Calu3 (cell line): ENCODE data around the gene RAB40C. TPM values are rescaled to one million over a fixed set of nuclear protein-coding genes. Genes with fewer than 3 reads are reported as not detected.
A peak's percentile ranks its signal among the peaks of the same experiment; 100 is the strongest.

Experiments
- BruUV-seq: library from RNA; stranded (reverse); fragments of 400-500 nt; replicated peaks from 2 replicates; lab custom pipeline; 2021; lab: Mats Ljungman, UMichigan
- CTCF ChIA-PET: fragments of 300-600 bp; sonication (Branson Sonifier 250); formaldehyde crosslinking; loops from one replicate; lab custom pipeline; 2022; ENCODE audit warnings: antibody characterized with exemption; lab: Charles Lee
- DNase-seq: peaks from one replicate; pipeline ENCODE4 v3.0.0; 2022
- H3K27ac Mint-ChIP-seq: one replicate; pipeline ENCODE4 v1.8.0; 2022; ENCODE audit warnings: mixed read lengths; ENCODE audit not compliant: unreplicated experiment
- H3K27me3 Mint-ChIP-seq: one replicate; pipeline ENCODE4 v1.8.0; 2022; ENCODE audit warnings: mixed read lengths; ENCODE audit not compliant: unreplicated experiment
- H3K36me3 Mint-ChIP-seq: one replicate; pipeline ENCODE4 v1.8.0; 2022; ENCODE audit warnings: mild to moderate bottlenecking, moderate library complexity, mixed read lengths; ENCODE audit not compliant: insufficient read depth, unreplicated experiment
- H3K4me1 Mint-ChIP-seq: one replicate; pipeline ENCODE4 v1.8.0; 2022; ENCODE audit warnings: mild to moderate bottlenecking, low read depth, mixed read lengths; ENCODE audit not compliant: unreplicated experiment
- H3K4me3 Mint-ChIP-seq: one replicate; pipeline ENCODE4 v1.8.0; 2022; ENCODE audit warnings: mild to moderate bottlenecking, low read depth, moderate library complexity, mixed read lengths; ENCODE audit not compliant: unreplicated experiment
- H3K9me3 Mint-ChIP-seq: one replicate; pipeline ENCODE4 v1.8.0; 2022; ENCODE audit warnings: low read depth, mixed read lengths; ENCODE audit not compliant: unreplicated experiment
- CTCF ChIP-seq: fragments of 200-600 bp; IDR thresholded peaks from one replicate; pipeline ENCODE4 v1.8.0; 2022; ENCODE audit warnings: antibody characterized with exemption; ENCODE audit not compliant: unreplicated experiment
- intact Hi-C: fragments of 100-400 bp; cut with micrococcal nuclease; formaldehyde crosslinking; loops from one replicate; pipeline ENCODE4 v1.10.0; 2022; ENCODE audit not compliant: unreplicated experiment
- total RNA-seq: library from RNA; stranded (reverse); gene quantifications from 2 replicates; pipeline ENCODE4 v1.2.3, GENCODE V29; 2022

Gene RAB40C
- total RNA-seq, 1 experiment from 2014 or later, result 35.6 TPM

DNA sequence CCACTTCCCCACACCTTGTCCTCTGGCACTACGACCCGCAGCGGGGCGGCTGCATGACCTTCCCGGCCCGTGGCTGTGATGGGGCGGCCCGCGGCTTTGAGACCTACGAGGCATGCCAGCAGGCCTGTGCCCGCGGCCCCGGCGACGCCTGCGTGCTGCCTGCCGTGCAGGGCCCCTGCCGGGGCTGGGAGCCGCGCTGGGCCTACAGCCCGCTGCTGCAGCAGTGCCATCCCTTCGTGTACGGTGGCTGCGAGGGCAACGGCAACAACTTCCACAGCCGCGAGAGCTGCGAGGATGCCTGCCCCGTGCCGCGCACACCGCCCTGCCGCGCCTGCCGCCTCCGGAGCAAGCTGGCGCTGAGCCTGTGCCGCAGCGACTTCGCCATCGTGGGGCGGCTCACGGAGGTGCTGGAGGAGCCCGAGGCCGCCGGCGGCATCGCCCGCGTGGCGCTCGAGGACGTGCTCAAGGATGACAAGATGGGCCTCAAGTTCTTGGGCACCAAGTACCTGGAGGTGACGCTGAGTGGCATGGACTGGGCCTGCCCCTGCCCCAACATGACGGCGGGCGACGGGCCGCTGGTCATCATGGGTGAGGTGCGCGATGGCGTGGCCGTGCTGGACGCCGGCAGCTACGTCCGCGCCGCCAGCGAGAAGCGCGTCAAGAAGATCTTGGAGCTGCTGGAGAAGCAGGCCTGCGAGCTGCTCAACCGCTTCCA is 43.6 kb downstream of the RAB40C start:
- TF ChIP-seq CTCF, result no peak
- no peak overlapping the region for H3K27ac Mint-ChIP-seq
- H3K36me3 Mint-ChIP-seq, result peaks cover 87% of the 10 kb centered on the region
- no peaks in the 10 kb centered on the region for H3K9me3 Mint-ChIP-seq
- no peaks in the 10 kb centered on the region for H3K27me3 Mint-ChIP-seq
- no peak overlapping the region for H3K4me3 Mint-ChIP-seq
- CTCF ChIA-PET, result no interaction called here
- no peak for DNase-seq
- peaks cover 8% of the 10 kb centered on the region for H3K4me1 Mint-ChIP-seq
- intact Hi-C loops, result loop anchor here (10.0 kb wide), 1 partner anchor 109 kb away; the partner anchor contains the start of gene CAPN15
- BruUV-seq, result no TSS peak

DNA sequence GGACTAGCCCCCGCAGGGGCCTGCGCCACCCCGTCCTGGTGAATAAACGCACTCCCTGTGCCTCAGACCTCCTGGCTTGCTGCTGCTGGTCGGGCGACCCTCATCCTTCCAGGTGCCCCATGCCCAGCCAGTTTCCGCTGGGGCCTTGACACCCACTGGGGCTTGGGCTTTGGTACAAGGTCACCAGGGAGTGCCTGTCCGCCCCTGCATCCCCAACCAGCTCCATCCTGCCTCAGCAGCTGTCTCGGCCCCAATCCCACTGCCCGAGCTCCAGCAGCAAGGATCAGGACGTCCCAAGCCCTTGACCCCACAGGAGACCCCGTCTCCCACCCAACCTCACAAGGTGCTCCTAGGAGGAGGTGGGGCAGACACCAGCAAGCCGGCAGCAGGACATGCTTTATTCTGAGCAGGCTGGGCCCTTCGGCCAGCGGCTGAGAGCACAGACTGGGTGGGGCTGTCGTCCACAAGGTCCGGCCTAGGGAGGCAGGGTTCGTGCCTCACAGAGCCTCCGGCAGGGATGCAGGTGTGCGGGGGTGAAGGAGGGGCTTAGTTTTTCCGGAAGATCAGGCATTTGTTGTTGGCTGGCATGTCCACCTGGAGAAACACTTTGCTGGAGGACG is 44.3 kb downstream of the RAB40C start:
- CTCF ChIA-PET, result no interaction called here
- H3K9me3 Mint-ChIP-seq, result no peaks in the 10 kb centered on the region
- peaks cover 8% of the 10 kb centered on the region for H3K4me1 Mint-ChIP-seq
- no peaks in the 10 kb centered on the region for H3K27me3 Mint-ChIP-seq
- no peak for DNase-seq
- H3K4me3 Mint-ChIP-seq, result peak overlapping the region; percentile 87
- no peak overlapping the region for H3K27ac Mint-ChIP-seq
- TF ChIP-seq CTCF, result no peak
- intact Hi-C loops, result loop anchor here (10.0 kb wide), 1 partner anchor 109 kb away; the partner anchor contains the start of gene CAPN15
- BruUV-seq, result no TSS peak
- H3K36me3 Mint-ChIP-seq, result peaks cover 81% of the 10 kb centered on the region

DNA sequence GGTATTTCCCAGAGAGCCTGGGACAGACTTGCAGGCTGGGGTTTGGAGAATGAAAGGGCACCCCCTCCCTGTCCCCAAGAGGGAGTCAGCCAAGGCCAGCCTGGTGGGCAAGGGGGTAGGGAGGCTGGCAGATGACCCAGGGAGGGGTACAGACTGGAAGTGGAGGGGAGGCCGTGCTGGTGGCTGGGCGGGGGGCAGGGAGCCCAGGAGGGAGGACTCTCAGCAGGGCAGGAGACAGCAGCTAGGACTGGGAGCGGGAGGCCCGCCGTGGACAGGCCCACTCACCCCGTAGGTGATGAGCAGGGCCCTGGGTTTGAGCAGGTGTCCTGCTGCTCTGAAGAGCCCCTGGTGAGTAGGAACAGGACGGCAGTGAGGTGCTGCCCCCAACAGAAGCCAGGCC is 45.1 kb downstream of the RAB40C start:
- H3K4me3 Mint-ChIP-seq, result peak overlapping the region; percentile 87
- intact Hi-C loops, result loop anchor here (10.0 kb wide), 1 partner anchor 110 kb away; the partner anchor contains the start of gene CAPN15
- CTCF ChIA-PET, result no interaction called here
- peaks cover 8% of the 10 kb centered on the region for H3K4me1 Mint-ChIP-seq
- peaks cover 73% of the 10 kb centered on the region for H3K36me3 Mint-ChIP-seq
- H3K9me3 Mint-ChIP-seq, result no peaks in the 10 kb centered on the region
- no peak overlapping the region for H3K27ac Mint-ChIP-seq
- no peak for TF ChIP-seq CTCF
- BruUV-seq, result no TSS peak
- no peaks in the 10 kb centered on the region for H3K27me3 Mint-ChIP-seq
- no peak for DNase-seq

- no TSS peak for BruUV-seq
- no peak for DNase-seq
- no peaks in the 10 kb centered on the region for H3K9me3 Mint-ChIP-seq
- CTCF ChIA-PET, result interaction anchor here (1.6 to 1.7 kb wide), 2 partner anchors 12 to 42 kb away, joined by 6 to 8 read pairs; no protein-coding TSS in a partner anchor
- H3K27ac Mint-ChIP-seq, result peak overlapping the region; percentile 91
- no peaks in the 10 kb centered on the region for H3K27me3 Mint-ChIP-seq
- H3K36me3 Mint-ChIP-seq, result peaks cover 72% of the 10 kb centered on the region
- no peak for TF ChIP-seq CTCF
- H3K4me3 Mint-ChIP-seq, result peak overlapping the region; percentile 87
- H3K4me1 Mint-ChIP-seq, result peaks cover 8% of the 10 kb centered on the region
- intact Hi-C loops, result loop anchor here (2.0 to 10.0 kb wide), 2 partner anchors 43 to 111 kb away; partner anchors contain the start of gene CAPN15
Observed at GRCh38 chr16:635573-636205, 45.8 kb downstream of the RAB40C start.
